GM21576 (cell line): ENCODE measurements around the gene NEFH.
"Not testable (repeated sequence)": the region's sequence is repeated elsewhere in the genome, so short reads cannot be mapped to it uniquely, and the experiment has no call there.

Source experiments
- ATAC-seq: cut with Tn5 transposase; IDR thresholded peaks from one replicate; pipeline ENCODE4 v1.9.1; 2021; ENCODE audit warnings: mild to moderate bottlenecking, moderate library complexity; ENCODE audit not compliant: unreplicated experiment

Gene NEFH

DNA sequence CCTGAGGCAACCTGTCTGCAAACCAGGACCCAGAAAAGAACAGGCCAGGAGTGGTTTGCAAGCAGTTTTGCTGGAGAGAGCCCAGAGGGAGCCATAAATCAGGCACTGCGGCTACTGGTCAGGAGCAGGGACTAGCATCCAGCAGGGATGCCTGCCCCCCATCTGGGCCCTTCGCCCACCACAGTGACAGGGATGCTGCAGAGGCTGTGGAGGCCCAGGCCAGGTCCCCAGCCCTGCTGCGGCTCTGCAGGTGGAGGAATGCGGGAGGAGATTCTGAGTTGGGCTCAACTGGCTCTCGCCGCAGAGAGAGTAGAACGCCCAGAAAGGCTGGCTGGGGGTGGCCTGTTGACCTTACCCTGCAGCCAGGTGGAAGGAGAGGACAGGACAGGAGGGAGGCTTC, 16.4 kb upstream of the NEFH start:
- ATAC-seq = no peak

DNA sequence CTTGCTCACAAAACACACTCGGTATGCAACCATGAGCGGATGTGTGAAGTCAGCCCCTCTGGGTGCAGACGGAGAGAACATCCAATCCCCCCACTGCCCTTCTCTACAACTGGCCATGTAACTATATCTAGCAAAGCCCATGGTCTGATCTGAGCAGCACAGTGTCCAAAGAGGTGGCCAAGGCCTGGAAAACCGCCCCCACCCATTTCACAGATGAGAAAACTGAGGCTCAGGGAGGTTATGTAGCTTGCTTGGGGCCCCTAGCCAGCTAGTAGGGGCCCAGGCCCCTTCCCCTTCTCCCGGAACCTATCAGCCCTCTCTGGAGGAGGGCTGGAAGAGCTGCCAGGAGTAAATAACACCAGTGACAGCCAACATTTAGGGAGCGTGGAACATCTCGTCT, 15.4 kb upstream of the NEFH start:
- ATAC-seq = no peak

DNA sequence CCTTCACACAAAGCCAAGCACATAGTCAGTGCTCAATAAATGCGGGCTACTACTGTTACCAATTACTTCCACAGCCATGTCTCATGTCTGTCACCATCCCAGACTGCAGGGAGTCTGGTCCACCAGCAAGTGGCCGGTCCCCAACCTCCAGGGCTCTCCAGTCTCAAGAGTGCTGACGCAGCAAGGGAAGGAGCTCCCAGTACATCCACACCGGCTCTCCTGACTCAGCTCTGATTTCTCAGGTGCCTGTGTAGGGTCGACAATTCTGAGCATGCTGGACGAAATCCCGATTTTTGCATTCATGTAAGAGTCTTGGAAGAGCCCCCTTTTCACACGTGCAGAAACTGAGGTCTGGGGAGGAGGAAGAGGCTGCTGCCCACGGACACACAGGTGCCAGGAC, 10.3 kb upstream of the NEFH start:
- no peak for ATAC-seq

DNA sequence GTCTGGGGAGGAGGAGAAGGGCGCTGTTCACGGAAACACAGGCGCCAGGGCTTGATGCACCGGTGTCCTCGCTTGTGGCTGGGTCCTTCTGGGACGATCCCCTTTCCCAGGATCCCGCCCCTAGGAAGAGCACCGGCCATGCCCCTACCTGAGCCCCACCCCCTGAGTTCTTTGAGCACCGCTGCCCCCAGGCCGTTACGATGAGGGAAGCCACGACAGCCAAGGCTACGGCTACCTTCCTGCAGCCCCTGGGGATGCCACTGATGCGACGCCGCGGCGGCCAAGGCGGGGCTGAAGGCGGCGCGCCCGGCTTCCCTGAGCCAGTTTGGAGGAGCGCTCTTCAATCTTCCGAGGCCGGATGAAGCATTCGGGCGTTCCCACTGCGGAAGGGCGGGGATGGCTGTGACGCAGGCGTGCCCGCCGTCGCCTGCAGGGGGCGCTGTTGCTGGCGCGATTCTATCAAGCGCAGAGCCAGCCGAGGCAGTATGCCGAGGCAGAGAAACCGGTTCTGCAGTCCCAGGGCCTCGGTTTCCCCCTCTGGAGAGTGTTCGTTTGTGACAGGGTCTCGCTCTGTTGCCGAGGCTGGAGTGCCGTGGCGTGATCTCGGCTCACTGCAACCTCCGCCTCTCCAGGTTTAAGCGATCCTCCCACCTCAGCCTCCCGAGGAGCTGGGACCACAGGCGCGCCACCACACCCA, 9.7 kb upstream of the NEFH start:
- no peak for ATAC-seq

DNA sequence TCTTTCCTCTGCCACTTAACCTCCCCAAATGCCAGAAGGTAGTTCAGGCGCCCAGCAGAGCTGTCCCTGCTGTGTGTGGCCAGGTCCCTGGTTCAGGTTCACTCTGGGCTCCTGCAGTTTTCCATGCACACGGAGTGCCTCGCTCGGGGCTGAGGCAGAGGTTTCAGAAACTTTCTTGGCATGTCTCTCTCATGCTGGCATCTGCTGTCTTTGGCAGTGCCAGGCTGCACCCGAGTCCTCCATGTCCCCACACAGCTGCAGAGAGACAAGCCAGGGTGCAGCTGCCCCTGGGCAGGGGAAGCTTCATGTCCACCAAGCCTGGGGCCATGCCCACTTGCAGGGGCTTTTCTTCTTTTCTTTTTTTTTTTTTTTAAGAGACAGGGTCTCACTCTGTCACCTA, 7.0 kb upstream of the NEFH start:
- no peak for ATAC-seq

DNA sequence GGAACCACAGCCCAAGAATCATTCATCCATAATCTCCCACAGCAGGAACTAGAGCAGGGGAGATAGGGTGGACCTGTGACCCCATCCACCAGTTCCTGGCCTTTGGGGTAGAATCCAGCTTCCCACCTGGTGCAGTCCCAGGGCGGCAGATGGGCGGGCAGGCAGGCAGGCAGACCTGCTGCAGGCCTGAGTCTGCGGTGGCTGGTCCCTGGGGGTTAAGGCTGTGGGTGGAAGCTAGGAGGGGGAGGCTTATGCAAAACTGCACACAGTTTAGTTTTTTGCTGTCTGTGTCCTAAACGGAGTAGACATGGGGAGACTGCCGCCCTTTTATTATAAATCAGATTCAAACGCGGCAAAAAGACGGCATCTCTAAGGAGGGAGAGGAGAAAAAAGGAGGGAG, 4.5 kb upstream of the NEFH start:
- no peak for ATAC-seq

DNA sequence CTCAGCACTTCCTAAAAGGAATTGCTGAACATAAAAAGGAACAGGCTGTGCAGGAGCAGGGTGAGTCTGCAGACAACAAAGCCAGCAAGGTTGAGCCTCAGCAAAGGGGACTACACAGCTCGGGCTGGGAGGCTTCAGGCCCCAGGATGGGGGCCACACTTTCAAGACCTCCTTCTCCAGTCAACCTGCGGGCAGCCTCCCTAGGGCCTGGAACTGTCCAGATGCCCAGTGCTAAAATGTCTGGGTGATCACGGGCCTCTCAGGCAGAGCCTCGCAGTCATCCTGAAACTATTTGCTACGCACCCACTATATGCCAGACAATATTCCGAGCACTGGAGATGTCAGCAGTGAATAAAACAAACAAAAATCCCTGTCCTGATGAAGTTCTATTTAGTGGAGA, 3.9 kb upstream of the NEFH start:
- no peak for ATAC-seq

DNA sequence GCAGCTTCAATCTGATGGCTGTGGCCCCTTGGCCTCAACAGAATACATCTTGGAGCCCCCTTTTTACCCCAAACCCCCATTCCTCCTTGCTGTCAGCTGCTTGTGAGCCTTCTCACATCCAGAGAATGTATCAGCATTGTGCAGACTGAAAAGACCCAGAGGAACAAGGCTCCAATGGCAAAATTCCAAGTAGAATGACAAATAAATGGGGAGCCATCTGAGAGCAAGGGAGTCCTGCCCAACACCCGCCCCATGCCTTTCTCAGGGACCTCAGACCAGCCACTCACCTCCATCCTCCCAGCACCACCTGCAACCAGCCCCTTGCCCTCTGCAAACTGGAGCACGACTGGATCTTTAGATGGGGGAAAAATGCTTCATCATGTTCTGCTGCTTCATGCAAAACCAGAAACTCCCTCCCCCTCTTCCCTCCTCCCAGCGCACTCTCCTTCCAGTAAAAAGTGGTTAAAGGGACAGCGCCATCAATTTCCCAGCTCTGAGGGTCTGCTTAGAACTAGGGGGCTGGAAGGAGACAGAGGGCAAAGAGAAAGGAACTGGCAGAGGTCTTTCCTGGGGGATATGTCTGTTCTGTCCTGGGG, 2.2 kb upstream of the NEFH start:
- ATAC-seq = no peak

DNA sequence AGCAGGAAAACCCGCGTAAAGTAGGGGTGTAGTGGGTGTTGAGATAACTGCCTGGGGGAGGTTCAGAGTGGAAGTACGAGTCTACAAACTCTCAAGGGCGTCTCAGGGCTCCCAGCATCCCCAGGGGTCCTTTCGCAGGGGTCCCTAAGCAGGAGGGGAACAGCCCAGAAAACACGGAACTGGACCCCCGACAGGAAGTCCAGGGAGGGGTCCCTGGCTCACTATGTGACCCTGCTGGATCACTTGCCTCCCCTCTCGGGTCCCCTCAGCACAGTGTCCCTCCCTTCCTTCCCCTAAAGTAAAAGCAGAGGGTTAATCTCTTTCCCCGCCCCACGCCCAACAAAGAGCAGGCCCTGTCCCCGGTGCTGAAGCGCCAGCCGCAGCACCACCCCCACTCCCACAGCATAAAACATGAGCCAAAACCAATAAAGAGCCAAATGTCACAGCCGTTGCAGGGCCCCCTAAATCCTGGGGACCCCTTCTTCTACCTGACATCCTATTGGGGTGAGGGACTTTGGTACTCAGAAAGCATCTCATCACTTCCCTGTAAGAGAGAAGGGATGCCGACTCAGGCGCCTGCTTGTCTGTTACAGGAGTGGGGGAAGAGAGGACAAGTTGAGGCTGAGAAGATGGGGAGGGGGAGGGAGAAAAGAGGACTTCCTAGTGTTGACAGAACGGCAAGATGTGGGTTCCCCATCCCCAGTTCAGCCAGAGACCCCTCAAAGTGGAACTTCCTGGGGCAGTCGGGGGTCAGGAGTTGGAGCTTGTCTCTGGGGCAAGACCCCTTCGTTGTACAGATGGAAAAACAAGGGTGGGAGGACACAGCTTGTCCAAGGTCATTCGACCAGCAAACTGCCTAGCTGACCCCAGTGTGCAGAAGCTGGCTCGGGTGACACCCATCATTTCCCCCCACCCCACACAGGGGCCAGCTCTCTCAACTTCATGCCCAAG, 1.4 kb upstream of the NEFH start:
- no peak for ATAC-seq

DNA sequence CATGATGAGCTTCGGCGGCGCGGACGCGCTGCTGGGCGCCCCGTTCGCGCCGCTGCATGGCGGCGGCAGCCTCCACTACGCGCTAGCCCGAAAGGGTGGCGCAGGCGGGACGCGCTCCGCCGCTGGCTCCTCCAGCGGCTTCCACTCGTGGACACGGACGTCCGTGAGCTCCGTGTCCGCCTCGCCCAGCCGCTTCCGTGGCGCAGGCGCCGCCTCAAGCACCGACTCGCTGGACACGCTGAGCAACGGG, 169 bp downstream of the NEFH start:
- ATAC-seq = no peak

DNA sequence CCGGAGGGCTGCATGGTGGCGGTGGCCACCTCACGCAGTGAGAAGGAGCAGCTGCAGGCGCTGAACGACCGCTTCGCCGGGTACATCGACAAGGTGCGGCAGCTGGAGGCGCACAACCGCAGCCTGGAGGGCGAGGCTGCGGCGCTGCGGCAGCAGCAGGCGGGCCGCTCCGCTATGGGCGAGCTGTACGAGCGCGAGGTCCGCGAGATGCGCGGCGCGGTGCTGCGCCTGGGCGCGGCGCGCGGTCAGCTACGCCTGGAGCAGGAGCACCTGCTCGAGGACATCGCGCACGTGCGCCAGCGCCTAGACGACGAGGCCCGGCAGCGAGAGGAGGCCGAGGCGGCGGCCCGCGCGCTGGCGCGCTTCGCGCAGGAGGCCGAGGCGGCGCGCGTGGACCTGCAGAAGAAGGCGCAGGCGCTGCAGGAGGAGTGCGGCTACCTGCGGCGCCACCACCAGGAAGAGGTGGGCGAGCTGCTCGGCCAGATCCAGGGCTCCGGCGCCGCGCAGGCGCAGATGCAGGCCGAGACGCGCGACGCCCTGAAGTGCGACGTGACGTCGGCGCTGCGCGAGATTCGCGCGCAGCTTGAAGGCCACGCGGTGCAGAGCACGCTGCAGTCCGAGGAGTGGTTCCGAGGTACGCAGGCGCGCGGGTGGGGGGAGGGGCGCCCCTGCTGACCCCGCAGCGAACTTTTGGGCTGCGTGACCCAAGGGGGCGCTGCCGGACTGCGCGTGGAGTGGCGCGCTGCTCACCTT, 670 bp downstream of the NEFH start:
- ATAC-seq = no peak

DNA sequence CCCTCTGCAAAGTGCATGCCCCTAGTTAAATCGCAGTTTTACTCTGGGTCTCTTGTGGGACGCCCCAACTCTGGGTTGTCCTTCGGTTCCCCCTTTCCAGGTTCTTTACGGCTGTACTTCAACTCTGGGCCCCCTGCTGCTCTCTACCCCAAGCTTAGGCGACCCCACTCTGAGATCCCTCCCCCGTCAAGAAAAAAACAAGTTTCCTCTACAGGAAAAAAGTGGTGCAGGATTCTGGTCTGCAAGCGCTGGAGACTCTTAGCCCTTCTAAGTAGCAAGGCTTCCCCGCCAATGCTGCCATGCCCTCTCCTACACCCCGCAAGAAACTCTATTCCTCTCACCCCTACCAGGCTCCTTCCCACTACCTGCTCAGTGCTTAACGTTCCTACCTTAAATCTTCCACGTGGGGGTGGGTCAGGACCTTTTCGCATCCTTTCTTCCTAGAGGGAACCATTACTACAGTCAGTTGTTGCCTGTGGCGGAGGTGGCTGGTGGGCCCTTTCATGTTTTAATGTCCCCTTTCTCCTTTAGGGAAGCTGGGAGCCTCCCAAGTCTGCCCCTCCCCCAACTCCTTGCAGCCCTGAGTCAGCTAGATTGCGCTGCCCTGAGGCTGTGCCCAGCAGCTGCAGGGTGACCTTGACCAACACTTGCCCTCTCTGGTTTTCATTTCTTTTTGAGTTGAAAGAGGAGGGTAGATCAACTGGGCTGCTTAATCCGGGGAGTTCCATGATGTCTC, 1.4 kb downstream of the NEFH start:
- ATAC-seq = no peak

DNA sequence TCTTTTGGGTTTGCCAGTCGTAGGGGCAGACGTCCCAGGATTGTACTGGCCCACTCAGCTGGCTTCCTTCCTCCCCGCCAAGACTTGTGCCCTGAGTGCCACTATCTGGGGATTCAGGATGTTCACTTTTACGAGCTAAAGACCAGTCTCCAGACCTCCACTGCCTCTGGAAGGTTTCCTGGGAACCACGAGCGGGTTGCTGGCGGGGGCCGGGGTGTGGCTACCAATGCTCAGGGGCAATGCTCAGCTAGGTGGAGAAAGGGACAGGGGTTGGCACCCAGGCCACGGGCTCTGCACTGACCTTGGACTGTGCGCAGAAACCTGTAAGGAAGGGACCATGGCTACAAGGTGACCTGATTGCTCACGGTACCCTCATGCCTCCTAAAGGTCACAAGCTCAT, 2.2 kb downstream of the NEFH start:
- no peak for ATAC-seq

DNA sequence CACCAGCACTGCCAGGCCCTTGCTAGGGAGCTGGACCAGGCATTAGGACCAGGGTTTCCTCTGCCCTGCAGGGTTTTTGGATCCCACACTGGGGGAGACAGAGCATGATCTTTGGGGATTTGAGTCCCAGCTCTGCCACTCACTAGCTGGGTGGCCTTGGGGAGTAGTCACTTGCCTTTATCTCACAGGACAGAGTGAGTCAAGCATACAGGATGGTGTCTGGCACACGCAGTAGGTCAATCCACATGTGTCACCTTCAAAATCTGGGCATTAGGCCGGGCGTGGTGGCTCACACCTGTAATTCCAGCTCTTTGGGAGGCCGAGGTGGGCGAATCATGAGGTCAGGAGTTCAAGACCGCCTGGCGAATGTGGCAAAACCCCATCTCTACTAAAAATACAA, 2.7 kb downstream of the NEFH start:
- ATAC-seq = no peak

DNA sequence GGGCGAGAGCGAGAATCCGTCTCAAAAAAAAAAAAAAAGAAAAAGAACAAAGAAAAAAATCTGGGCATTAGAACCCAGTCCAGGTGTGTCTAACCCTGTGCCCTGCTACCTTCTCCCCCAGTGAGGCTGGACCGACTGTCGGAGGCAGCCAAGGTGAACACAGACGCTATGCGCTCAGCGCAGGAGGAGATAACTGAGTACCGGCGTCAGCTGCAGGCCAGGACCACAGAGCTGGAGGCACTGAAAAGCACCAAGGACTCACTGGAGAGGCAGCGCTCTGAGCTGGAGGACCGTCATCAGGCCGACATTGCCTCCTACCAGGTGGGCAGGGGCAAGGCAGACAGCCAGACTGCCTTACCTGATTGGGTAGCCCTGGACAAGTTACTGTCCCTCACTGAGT, 3.2 kb downstream of the NEFH start:
- no peak for ATAC-seq

DNA sequence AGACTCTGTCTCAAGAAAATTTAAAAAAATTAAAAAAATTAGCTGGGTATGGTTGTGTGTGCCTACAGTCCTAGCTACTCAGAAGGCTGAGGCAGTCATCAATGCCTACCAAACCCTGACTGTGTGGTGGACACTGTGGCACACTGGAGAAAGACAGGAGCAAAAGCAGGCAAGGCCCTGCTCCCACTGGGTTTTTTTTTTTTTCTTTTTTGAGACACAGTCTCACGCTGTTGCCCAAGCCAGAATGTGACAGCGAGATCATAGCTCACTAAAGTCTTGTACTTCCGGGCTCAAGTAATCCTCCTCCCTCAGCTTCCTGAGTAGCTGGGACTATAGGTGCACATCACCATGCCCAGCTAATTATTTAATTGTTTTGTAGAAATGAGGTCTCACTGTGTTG, 4.6 kb downstream of the NEFH start:
- ATAC-seq = no peak

DNA sequence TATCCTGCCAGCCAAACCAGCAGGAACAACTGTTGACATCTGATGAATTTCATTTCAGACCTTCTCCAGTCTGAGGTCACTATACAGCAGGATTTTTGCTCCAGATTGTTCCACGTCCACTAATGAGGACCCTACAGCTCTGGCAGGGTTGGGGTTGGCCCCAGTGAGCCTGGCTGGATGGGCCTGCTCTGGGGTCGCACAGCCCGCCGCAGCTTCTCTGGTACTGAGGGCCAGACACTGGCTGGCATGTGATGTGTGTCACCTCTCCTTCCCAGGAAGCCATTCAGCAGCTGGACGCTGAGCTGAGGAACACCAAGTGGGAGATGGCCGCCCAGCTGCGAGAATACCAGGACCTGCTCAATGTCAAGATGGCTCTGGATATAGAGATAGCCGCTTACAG, 5.4 kb downstream of the NEFH start:
- no peak for ATAC-seq

DNA sequence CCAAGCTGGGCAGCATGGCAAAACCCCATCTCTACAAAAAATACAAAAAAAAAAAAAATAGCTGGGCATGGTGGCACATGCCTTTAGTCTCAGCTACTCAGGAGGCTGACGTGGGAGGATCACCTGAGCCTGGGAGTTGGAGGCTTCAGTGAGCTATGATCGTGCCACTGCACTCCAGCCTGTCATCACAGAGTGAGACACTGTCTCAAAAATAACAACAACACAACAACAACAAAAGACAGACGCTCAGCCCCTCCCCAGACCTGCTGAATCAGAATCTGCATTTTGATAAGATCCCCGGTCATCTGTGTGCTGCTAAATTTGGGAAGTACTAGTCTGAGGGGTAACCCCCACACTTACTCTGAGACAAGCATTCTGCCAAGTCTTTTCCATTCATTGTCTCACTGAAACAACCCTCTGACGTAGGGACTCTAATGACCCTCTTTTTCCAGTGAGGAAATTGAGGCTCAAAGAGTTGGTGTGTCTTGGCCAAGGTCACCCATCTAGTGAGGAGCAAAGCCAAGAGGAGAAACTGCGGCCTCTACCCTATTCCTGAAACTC, 7.5 kb downstream of the NEFH start:
- no peak for ATAC-seq

DNA sequence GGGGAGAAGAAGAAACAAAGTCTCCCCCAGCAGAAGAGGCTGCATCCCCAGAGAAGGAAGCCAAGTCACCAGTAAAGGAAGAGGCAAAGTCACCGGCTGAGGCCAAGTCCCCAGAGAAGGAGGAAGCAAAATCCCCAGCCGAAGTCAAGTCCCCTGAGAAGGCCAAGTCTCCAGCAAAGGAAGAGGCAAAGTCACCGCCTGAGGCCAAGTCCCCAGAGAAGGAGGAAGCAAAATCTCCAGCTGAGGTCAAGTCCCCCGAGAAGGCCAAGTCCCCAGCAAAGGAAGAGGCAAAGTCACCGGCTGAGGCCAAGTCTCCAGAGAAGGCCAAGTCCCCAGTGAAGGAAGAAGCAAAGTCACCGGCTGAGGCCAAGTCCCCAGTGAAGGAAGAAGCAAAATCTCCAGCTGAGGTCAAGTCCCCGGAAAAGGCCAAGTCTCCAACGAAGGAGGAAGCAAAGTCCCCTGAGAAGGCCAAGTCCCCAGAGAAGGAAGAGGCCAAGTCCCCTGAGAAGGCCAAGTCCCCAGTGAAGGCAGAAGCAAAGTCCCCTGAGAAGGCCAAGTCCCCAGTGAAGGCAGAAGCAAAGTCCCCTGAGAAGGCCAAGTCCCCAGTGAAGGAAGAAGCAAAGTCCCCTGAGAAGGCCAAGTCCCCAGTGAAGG, 9.2 kb downstream of the NEFH start:
- ATAC-seq = not testable (repeated sequence)

DNA sequence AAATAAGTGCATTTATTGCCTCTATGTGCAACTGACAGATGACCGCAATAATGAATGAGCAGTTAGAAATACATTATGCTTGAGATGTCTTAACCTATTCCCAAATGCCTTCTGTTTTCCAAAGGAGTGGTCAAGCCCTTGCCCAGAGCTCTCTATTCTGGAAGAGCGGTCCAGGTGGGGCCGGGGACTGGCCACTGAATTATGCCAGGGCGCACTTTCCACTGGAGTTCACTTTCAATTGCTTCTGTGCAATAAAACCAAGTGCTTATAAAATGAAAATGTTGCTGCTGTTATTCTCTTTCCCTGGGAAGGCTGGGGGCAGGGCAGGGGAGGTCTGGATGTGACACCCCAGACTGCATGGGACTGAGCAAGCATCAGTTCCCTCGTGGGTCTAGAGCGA, 11.0 kb downstream of the NEFH start:
- no peak for ATAC-seq
